ENCODE results near the gene CCDC78.
"Not testable (repeated sequence)": the region's sequence is repeated elsewhere in the genome, so short reads cannot be mapped to it uniquely, and the experiment has no call there.

CCDC78 gene

GRCh38 chr16:691242-691641 lies 35.0 kb downstream of the CCDC78 start:
- DNase-seq: not testable (repeated sequence)

GRCh38 chr16:689175-689897 lies 36.9 kb downstream of the CCDC78 start:
- DNase-seq: no peak

- DNase-seq: no peak
Observed at GRCh38 chr16:687499-687898, 38.7 kb downstream of the CCDC78 start.

- no peak for DNase-seq
Observed at GRCh38 chr16:686459-687260, 39.6 kb downstream of the CCDC78 start.

- no peak for DNase-seq
Observed at GRCh38 chr16:685967-686366, 40.3 kb downstream of the CCDC78 start.

GRCh38 chr16:684961-685696 lies 41.1 kb downstream of the CCDC78 start:
- no peak for DNase-seq

- DNase-seq: peak; percentile 95 to 98
Observed at GRCh38 chr16:684071-684794, 42.0 kb downstream of the CCDC78 start, which contains the start of gene JMJD8. JMJD8 (minus strand) TSS chr16:684334; CDS start chr16:684319, 15 bp downstream.

GRCh38 chr16:683396-684070 lies 42.7 kb downstream of the CCDC78 start:
- peak in 1 of 2 experiments; percentile 42 for DNase-seq

- DNase-seq: no peak
Observed at GRCh38 chr16:682493-683395, 43.5 kb downstream of the CCDC78 start.

GRCh38 chr16:681746-682427 lies 44.4 kb downstream of the CCDC78 start:
- DNase-seq: no peak

- peak in 1 of 2 experiments; percentile 51 for DNase-seq
Observed at GRCh38 chr16:680967-681745, 45.1 kb downstream of the CCDC78 start.

GRCh38 chr16:680625-680945 lies 45.7 kb downstream of the CCDC78 start:
- no peak for DNase-seq

- DNase-seq: peak; percentile 89 to 93
Observed at GRCh38 chr16:679814-680624, 46.2 kb downstream of the CCDC78 start, which contains the start of gene STUB1. STUB1 (plus strand) TSS chr16:680410; CDS start chr16:680526, 116 bp downstream.

GRCh38 chr16:678858-679813 lies 47.1 kb downstream of the CCDC78 start:
- peak in 1 of 2 experiments; percentile 77 for DNase-seq

GRCh38 chr16:678209-678857 lies 47.9 kb downstream of the CCDC78 start:
- no peak for DNase-seq

GRCh38 chr16:677316-678190 lies 48.7 kb downstream of the CCDC78 start:
- no peak for DNase-seq
